HCT116 (cell line): ENCODE data around the gene RAMP3. TPM values are rescaled to one million over a fixed set of nuclear protein-coding genes. Genes with fewer than 3 reads are reported as not detected.

Experiments
- ATAC-seq: fragments of 200-7000 bp; cut with Tn5 transposase; 2 replicates; pipeline ENCODE4 v1.9.1; 2020; ENCODE audit warnings: mild to moderate bottlenecking, moderate library complexity
- BruUV-seq: library from RNA; stranded (reverse); fragments of 400-500 nt; replicated peaks from 2 replicates; lab custom pipeline; 2021; lab: Mats Ljungman, UMichigan
- CTCF ChIA-PET: fragments of 300-600 bp; sonication (Branson Sonifier 250); formaldehyde crosslinking; loops from one replicate; lab custom pipeline; 2021; ENCODE audit warnings: antibody characterized with exemption; lab: Charles Lee
- POLR2A ChIA-PET: fragments of 300-600, 350-600 bp; sonication (Branson Sonifier 250); formaldehyde crosslinking; loops from one replicate; lab custom pipeline; 2021; ENCODE audit warnings: antibody characterized with exemption; lab: Charles Lee
- RAD21 ChIA-PET, 2 experiments: fragments of 300-600 bp; sonication (Branson Sonifier 250); formaldehyde crosslinking; loops; one replicate each; lab custom pipeline; 2023; ENCODE audit warnings: low total read pairs in 2 of 2; ENCODE audit not compliant: uncharacterized antibody in 2 of 2, unreplicated experiment in 2 of 2, low non-redundant PET in 1 of 2; lab: Charles Lee
- DNase-seq: peaks from one replicate; pipeline ENCODE4 v3.0.0-alpha.2; 2010; ENCODE audit warnings: low read depth, low spot score
- H2AFZ ChIP-seq: fragments of 200-600 bp; shearing (Covaris generic), sonication (generic); 2 replicates; pipeline ENCODE4 v1.6.1; 2017; ENCODE audit warnings: low read depth, mixed run types, mixed read lengths, antibody characterized with exemption, low read length; ENCODE audit not compliant: poor library complexity, severe bottlenecking
- H3K27ac ChIP-seq: 2 replicates; pipeline ENCODE4 v1.5.1; 2012; ENCODE audit warnings: low read depth, low read length
- H3K27me3 ChIP-seq: fragments of 200-600 bp; sonication (generic); 2 replicates; pipeline ENCODE4 v1.6.1; 2016; ENCODE audit warnings: mixed run types, low read length, mixed read lengths; ENCODE audit not compliant: insufficient read depth
- H3K36me3 ChIP-seq, 2 experiments: fragments of 200-500 bp in 1 of 2; fragments of 200-600 bp in 1 of 2; sonication (Bioruptor generic) in 1 of 2; sonication (generic) in 1 of 2; 2 replicates each; pipeline versions ENCODE4 v1.5.1 to v1.6.1; 2014 to 2016; ENCODE audit warnings: low read length in 2 of 2, inconsistent platforms in 1 of 2, mixed read lengths in 1 of 2, mixed run types in 1 of 2; ENCODE audit not compliant: insufficient read depth in 2 of 2, control insufficient read depth in 1 of 2
- H3K4me1 ChIP-seq, 2 experiments: fragments of 200-600 bp in 1 of 2; sonication (generic) in 1 of 2; 2 replicates each; pipeline versions ENCODE4 v1.5.1 to v1.6.1; 2012 to 2017; ENCODE audit warnings: low read length in 2 of 2, inconsistent platforms in 1 of 2, mild to moderate bottlenecking in 1 of 2, mixed read lengths in 1 of 2, mixed run types in 1 of 2, moderate library complexity in 1 of 2; ENCODE audit not compliant: insufficient read depth in 2 of 2, control insufficient read depth in 1 of 2
- H3K4me2 ChIP-seq: fragments of 200-600 bp; sonication (generic); 2 replicates; pipeline ENCODE4 v1.6.1; 2017; ENCODE audit warnings: mixed run types, low read length, mixed read lengths
- H3K4me3 ChIP-seq, 2 experiments: fragments of 200-600 bp in 1 of 2; sonication (generic) in 1 of 2; replicated peaks in 1 of 2; 2 replicates each; pipeline ENCODE4 v1.5.1; 2011 to 2016; ENCODE audit warnings: low read length in 2 of 2, control low read depth in 1 of 2, low read depth in 1 of 2, mild to moderate bottlenecking in 1 of 2, mixed read lengths in 1 of 2, mixed run types in 1 of 2
- H3K79me2 ChIP-seq: fragments of 200-600 bp; sonication (generic); 2 replicates; pipeline ENCODE4 v1.6.1; 2017; ENCODE audit warnings: mild to moderate bottlenecking, mixed run types, low read length, moderate library complexity, mixed read lengths; ENCODE audit not compliant: insufficient read depth
- H3K9ac ChIP-seq: fragments of 200-600 bp; sonication (generic); 2 replicates; pipeline ENCODE4 v1.6.1; 2016; ENCODE audit warnings: low read length, mixed read lengths
- H3K9me2 ChIP-seq: fragments of 200-600 bp; sonication (generic), shearing (Covaris generic); 2 replicates; pipeline ENCODE4 v1.6.1; 2017; ENCODE audit warnings: mixed run types, mild to moderate bottlenecking, moderate library complexity; ENCODE audit not compliant: insufficient read depth
- H3K9me3 ChIP-seq, 2 experiments: fragments of 200-500 bp in 1 of 2; fragments of 200-600 bp in 1 of 2; sonication (Bioruptor generic) in 1 of 2; sonication (generic) in 1 of 2; 2 replicates each; pipeline ENCODE4 v1.6.1; 2014 to 2017; ENCODE audit warnings: low read length in 2 of 2, mixed read lengths in 2 of 2, inconsistent platforms in 1 of 2, low read depth in 1 of 2, mild to moderate bottlenecking in 1 of 2, mixed run types in 1 of 2, moderate library complexity in 1 of 2; ENCODE audit not compliant: control insufficient read depth in 1 of 2, insufficient read depth in 1 of 2
- H4K20me1 ChIP-seq: fragments of 200-600 bp; sonication (generic), shearing (Covaris generic); 2 replicates; pipeline ENCODE4 v1.6.1; 2017; ENCODE audit warnings: mixed run types, mild to moderate bottlenecking, moderate library complexity; ENCODE audit not compliant: insufficient read depth
- CEBPB ChIP-seq: IDR thresholded peaks from 2 replicates; pipeline ENCODE4 v1.6.1; 2012; ENCODE audit warnings: low read depth
- CTCF ChIP-seq, 3 experiments: fragments of 200-600 bp in 1 of 3; sonication (generic) in 1 of 3; IDR thresholded peaks in 2 of 3; conservative IDR thresholded peaks in 1 of 3; 2 replicates each; pipeline ENCODE4 v1.5.1; 2012 to 2017; ENCODE audit warnings: low read depth in 2 of 3, low read length in 2 of 3, antibody characterized with exemption in 1 of 3, borderline replicate concordance in 1 of 3, control low read depth in 1 of 3, mild to moderate bottlenecking in 1 of 3, mixed read lengths in 1 of 3, mixed run types in 1 of 3, moderate library complexity in 1 of 3; ENCODE audit not compliant: insufficient read depth in 1 of 3
- ELF1 ChIP-seq: IDR thresholded peaks from 2 replicates; pipeline ENCODE4 v1.6.1; 2012; ENCODE audit warnings: low read depth, borderline replicate concordance
- EZH2 ChIP-seq: fragments of 200-600 bp; sonication (generic); IDR thresholded peaks from 2 replicates; pipeline ENCODE4 v1.6.1; 2017; ENCODE audit warnings: antibody characterized with exemption, mixed run types
- EZH2phosphoT487 ChIP-seq: fragments of 200-600 bp; IDR thresholded peaks from 2 replicates; pipeline ENCODE4 v1.6.1; 2018; ENCODE audit warnings: antibody characterized with exemption, borderline replicate concordance
- JUND ChIP-seq: IDR thresholded peaks from 2 replicates; pipeline ENCODE4 v1.6.1; 2012
- MAX ChIP-seq: IDR thresholded peaks from 2 replicates; pipeline ENCODE4 v1.6.1; 2012
- POLR2A ChIP-seq: IDR thresholded peaks from 2 replicates; pipeline ENCODE4 v1.7.0; 2011; ENCODE audit warnings: borderline replicate concordance; ENCODE audit not compliant: insufficient read depth, insufficient read length; ENCODE audit errors: extremely low read depth
- SIN3A ChIP-seq: IDR thresholded peaks from 2 replicates; pipeline ENCODE4 v1.6.1; 2012; ENCODE audit warnings: low read depth
- SP1 ChIP-seq: IDR thresholded peaks from 2 replicates; pipeline ENCODE4 v1.6.1; 2012; ENCODE audit warnings: low read depth
- TCF7L2 ChIP-seq: IDR thresholded peaks from 2 replicates; pipeline ENCODE4 v1.7.0; 2011; ENCODE audit warnings: borderline replicate concordance, inconsistent platforms; ENCODE audit not compliant: insufficient read depth, insufficient read length; ENCODE audit errors: extremely low read depth
- ZFX ChIP-seq: fragments of 450-650 bp; IDR thresholded peaks from 2 replicates; pipeline ENCODE4 v1.6.1; 2017
- intact Hi-C: fragments of 100-400 bp; cut with micrococcal nuclease; formaldehyde crosslinking; loops from 2 replicates; pipeline ENCODE4 v1.10.0; 2022
- total RNA-seq: library from RNA; stranded (reverse); gene quantifications from one replicate; pipeline ENCODE4 v1.2.1, GENCODE V29; 2021; ENCODE audit not compliant: unreplicated experiment

Gene RAMP3
- total RNA-seq, 1 experiment from 2014 or later, result not detected

GRCh38 chr7:45174966-45175765 is 17.6 kb downstream of the RAMP3 start:
- Histone ChIP-seq H3K79me2 (no peaks in the 10 kb centered on the region), H2AFZ (no peak overlapping the region), H3K27me3 (peaks cover 9% of the 10 kb centered on the region; the same call in 1 of the 2 replicates), H3K27ac (no peak overlapping the region), H3K36me3 (no peaks in the 10 kb centered on the region), H3K9me3 (no peaks in the 10 kb centered on the region), H3K4me2 (no peak overlapping the region), H3K4me1 (no peaks in the 10 kb centered on the region), H3K9me2 (no peaks in the 10 kb centered on the region), H3K4me3 (no peak overlapping the region), H3K9ac (no peak overlapping the region), H4K20me1 (no peaks in the 10 kb centered on the region)
- POLR2A ChIA-PET, result no interaction called here
- CTCF ChIA-PET, result no interaction called here
- DNase-seq (no peak), ATAC-seq (no peak)
- RAD21 ChIA-PET, result interaction anchor here in 1 of 2 experiments (0.8 kb wide), 1 partner anchor 81 kb away, joined by 3 read pairs; no protein-coding TSS in a partner anchor
- intact Hi-C loops, result no loop called here
- TF ChIP-seq CTCF (IDR thresholded peaks at IDR 0.05 in 2 of 3, conservative IDR thresholded peaks at IDR 0.05 in 1 of 3; ENCODE audit: borderline replicate concordance in 1 of 3, insufficient read depth in 1 of 3, low read depth in 2 of 3, low read length in 2 of 3) (no peak), ZFX (no peak), SP1 (no peak), POLR2A (no peak), CEBPB (no peak), MAX (no peak), EZH2phosphoT487 (no peak), ELF1 (no peak), SIN3A (no peak), TCF7L2 (no peak), JUND (no peak), EZH2 (no peak)
- no TSS peak for BruUV-seq
